Skeletal muscle cell (primary cell): Measurements from ENCODE around the gene TPD52L2.
A peak's percentile ranks its signal among the peaks of the same experiment; 100 is the strongest.
"Not testable (repeated sequence)": the region's sequence is repeated elsewhere in the genome, so short reads cannot be mapped to it uniquely, and the experiment has no call there.

Experiments used
- DNase-seq: peaks from one replicate; pipeline ENCODE4 v3.0.0-alpha.2; 2010; ENCODE audit warnings: low read depth
- H3K4me3 ChIP-seq: 2 replicates; pipeline ENCODE4 v1.5.1; 2011; ENCODE audit warnings: low read depth, mild to moderate bottlenecking, control low read depth, low read length, moderate library complexity

Gene TPD52L2

DNA sequence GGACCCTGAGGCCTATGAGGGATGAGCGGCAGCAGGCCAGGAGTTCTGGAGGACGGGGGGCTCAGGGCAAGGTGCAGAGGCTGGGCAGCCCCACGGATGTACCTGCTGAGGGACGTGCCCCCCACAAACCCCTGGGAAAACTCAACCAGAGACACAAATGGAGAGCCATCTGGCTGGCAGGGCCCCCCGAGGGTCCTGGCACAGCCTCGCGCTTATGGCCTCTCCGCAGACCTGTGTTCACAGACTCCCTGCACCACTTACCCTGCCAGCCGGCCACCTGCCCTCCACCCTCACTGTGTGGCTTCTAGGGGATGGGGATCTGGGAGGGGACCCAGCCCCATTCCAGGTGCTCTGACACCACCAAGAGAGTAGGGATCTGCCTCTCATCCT is 30.6 kb upstream of the TPD52L2 start:
- DNase-seq: no peak
- no peak overlapping the region for H3K4me3 ChIP-seq

DNA sequence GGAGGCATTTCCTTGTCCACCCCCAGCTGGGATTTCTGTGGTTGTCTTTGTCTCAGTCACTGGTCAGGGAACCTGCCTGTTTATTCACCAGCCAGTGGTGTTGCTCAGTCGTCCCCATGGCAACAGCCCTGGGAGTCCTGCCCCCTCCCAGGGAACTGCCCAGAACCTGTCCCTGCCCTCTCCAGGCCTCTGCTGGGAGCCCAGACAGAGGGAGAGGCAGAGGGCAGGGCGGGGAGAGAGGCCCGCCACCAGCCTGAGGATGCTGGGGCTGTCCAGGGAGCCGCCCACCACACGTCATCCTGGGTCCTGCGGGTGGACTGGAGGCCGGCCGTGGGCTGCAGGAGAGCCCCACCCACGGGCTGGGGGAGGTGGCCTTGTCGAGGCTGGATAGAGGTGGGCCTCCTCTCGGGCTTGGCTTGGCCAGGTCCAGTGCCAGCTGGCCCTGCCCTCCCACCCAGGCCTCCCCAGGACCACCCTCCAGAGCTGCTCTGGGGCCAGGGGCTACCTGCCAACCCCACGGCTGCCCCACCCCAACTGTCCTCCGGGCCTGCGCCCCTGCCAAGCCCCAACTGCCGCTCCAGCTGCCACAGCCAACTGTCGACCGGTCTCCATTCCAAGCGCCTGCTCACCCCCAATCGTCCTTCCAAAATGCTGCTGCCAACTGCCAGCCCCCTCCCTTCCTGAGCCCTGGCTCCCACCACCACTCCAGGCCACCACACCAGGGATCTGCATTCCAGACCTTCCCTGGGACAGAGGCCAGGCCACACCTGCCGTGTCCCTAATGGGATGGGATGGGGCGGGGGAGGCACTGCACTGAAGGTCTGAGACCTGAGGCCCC is 29.8 kb upstream of the TPD52L2 start:
- peak; percentile 88 for DNase-seq
- no peak overlapping the region for H3K4me3 ChIP-seq

DNA sequence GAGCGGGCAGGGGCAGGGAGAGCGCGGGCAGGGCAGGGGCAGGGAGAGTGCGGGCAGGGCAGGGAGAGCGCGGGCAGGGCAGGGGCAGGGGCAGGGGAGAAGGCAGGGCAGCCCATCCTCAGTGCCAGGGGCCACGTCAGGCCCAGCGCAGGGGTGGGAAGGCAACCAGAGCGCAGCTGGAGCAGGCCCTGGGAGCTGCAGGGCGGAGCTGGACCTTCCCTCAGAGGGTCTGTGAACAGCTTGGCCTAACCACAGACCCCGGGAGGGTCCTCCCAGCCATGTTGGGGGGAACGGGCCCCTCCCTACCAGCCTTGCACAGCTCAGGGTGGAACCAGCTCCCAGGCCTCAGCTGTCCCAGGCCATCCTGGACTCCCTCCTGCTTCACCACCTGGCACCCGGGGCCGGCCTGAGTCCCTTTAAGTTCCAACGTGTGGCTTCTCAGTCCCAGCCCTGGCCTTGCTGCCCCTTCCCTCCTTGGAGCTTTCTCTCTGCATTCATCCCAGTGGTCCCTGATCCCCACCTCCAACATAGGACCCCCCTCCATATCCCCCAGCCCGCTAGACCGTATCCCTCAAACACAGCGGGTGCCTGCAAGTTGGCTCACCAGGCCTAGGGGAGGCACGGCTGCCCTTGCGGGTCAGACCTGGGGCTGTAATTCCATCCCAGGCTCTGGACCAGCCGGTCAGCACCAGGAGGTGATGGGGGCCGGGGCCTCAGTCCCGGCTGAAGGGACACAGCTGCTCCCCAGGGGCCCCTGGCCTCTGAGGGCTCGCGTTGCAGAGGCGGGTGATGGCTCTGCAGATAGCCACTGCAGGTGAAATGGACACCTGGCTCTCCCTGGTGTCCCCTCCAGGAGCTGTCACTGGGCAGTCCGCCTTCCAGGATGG is 28.4 kb upstream of the TPD52L2 start:
- no peak overlapping the region for H3K4me3 ChIP-seq

DNA sequence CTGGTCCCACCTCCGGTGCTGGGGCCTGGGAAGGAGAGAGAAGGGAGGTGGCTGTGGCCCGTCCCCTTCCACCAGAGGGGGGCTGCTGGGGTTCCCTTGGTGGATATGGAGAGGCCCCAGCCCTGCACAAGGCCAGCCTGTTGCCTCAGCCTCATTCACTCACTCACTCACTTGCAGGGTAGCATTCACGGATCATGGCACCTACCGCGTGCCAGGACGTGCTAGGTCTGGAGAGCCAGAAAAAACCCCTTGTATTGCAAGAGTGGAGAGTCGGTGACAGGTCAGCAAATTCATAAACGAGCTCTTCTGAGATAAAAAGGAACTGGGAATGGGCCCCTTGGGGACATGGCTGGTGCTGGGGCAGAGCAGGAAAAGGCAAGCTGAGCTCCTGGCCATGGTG is 27.6 kb upstream of the TPD52L2 start:
- no peak for DNase-seq
- no peak overlapping the region for H3K4me3 ChIP-seq

More for the DNA sequence above, 28.4 kb upstream of the TPD52L2 start:
- no peak for DNase-seq

DNA sequence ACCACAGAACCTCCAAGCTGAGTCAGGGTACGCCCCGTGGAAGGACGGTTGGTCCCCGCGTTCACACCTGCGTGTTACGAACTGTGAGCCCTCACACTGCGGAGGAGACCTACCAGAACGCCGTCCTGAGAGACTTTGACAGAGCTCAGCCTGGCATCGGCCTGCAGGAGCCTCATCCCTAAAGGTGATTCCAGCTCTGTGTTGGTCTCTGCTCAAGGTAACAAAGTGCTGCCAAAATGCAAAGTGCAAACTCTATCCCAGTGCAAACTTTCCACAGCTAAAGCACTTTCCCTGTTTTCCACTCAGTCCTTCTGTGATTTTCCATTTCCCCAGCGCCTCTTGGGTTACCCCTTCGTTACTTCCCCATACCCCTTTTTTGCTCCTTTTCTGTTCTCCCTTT is 25.4 kb upstream of the TPD52L2 start:
- no peak overlapping the region for H3K4me3 ChIP-seq
- DNase-seq: no peak

DNA sequence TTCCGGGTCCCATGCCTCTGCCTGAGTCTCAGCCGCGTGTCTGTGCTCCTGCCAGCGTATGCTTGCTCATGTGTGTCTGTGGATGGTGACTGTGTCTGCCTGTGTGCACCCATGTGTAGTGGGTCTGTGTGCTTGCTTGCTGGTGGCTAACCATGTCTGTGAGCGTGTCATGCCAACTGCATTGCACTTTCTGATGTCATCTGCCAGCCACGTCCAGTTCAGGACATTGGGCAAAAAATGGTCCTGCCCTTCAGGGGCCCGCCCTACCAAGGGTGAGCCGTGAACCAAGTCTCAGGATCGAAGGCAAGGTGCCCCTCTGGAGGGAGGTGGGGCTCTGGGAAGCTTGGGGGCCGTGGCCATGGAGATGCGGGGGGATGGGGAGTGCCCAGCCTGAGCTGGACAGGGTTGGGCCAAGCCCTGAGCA is 24.7 kb upstream of the TPD52L2 start:
- DNase-seq: no peak
- no peak overlapping the region for H3K4me3 ChIP-seq

DNA sequence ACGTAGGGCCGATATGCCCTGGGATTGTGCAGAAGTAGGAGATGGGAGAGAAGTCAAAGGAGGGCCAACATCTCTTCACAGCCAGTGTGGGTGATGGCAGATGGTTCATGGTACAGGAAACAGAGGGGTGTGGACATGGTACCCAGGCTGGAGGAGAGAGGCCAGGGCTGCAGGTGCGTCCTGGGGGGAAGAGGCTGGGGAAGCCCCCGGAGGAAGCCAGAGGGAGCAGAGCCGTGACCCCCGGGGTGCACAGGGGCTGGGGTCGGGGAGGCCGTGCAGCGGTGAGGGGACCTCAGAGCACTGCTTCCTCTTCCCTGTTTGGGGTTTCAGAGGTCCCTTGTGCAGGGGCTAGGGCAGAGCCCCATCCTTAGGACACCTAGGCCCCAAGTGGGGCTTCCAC is 22.8 kb upstream of the TPD52L2 start:
- H3K4me3 ChIP-seq: no peak overlapping the region
- DNase-seq: no peak

DNA sequence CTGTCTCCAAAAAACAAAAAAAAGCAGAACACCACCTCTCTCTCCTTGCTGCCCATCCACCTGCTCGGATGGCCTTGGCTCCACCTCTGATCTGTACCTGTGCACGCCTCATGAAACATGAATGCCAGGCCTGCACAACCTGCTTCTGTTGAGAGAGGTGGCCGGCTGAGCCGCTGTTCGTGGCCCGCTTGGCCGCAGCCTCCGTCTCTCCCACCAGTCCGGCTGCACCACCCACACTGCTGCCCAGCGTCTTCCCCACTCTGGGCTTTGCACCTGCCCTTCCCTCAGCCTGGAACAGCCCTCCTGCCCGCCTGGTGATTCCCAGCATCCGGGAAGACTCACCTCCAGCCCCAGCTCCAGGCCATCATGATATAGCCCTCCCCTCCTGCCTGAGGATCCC is 21.8 kb upstream of the TPD52L2 start:
- no peak overlapping the region for H3K4me3 ChIP-seq
- DNase-seq: no peak

DNA sequence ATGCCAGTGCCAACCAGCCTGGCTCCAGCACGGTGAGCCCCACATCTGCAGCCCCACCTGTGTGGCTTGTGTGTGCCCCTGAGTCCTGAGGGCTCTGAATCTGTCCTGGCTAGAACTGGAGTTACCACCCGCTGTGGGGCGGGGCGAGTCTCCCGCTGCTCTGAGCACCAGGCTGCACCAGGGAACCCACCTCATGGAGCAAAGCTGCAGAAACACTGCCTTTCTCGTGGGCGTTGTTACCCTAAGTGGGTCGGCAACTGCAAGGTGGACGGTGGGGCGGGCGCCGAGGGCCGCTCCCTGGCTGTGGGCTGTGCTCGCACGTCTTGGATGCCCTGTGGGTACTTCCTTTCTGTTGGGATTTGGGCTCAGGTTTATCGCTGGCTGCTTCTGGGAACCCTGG is 21.3 kb upstream of the TPD52L2 start:
- DNase-seq: no peak
- H3K4me3 ChIP-seq: no peak overlapping the region

DNA sequence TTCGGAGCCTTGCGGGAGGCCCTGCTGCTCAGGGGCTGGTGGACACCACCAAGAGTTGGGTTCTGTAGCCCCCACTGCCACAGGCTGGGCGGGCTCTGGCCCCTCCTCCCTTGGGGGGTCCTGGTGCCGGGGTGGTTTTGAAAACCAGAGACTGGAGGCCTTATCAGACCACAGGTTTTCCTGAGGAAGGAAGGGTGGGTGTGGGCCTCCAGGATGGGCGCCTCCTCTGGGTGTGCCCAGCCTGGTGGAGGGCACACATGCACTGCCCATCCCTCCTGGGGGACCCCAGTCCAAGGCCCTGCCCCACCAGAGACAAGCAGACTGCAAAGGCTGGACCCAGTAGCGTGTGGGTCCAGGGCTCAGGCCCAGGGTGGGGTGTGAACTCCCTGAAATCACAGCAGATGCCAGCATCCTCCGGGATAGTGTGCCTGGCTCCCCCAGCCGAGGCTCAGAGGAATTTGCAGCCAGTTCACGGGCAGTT is 20.5 kb upstream of the TPD52L2 start:
- no peak for DNase-seq

DNA sequence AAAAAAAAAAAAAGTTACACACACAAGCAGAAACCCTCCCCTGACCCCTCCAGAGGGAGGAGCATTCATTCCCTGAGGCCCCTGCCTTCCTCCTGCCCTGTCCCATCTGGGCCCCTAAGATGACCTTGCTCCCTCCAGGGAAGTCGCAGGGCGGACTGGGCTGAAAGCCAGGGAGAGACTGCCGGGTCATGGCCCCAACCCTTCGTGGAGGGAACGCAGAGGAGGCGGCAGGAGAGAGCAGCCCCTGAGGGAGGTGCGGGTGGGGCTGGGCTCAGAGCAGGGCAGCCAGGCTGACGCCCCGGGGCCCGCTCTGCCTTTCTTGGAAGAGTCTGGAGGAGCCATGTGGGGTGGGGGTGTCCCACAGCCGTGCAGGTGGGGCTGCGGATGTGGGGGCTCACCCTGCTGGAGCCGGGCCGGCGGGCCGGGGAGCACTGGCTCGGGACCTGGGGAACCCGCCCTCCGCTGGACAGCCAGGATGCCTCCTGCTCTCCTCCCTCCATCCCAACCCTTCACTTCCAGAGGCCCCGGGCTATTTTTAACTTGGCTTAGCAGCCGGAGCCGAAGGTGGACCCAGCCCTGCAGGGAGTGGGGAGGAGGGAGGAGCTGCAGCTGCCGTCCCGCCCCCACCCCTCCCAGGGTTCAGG is 18.8 kb upstream of the TPD52L2 start:
- no peak for DNase-seq
- peak overlapping the region; percentile 18 for H3K4me3 ChIP-seq

More for the DNA sequence above, 20.5 kb upstream of the TPD52L2 start:
- H3K4me3 ChIP-seq: no peak overlapping the region

DNA sequence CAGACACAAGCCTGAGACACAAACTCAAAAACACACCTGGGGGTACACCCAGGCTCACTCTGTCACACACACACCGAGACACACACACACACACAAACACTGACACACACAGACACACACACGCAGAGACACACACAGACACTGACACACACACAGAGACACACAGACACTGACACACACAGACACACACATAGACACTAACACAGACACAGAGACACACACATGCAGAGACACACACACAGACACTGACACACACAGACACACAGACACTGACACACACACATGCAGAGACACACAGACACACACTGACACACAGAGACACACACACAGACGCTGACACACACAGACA is 18.2 kb upstream of the TPD52L2 start:
- H3K4me3 ChIP-seq: no peak overlapping the region
- DNase-seq: no peak

DNA sequence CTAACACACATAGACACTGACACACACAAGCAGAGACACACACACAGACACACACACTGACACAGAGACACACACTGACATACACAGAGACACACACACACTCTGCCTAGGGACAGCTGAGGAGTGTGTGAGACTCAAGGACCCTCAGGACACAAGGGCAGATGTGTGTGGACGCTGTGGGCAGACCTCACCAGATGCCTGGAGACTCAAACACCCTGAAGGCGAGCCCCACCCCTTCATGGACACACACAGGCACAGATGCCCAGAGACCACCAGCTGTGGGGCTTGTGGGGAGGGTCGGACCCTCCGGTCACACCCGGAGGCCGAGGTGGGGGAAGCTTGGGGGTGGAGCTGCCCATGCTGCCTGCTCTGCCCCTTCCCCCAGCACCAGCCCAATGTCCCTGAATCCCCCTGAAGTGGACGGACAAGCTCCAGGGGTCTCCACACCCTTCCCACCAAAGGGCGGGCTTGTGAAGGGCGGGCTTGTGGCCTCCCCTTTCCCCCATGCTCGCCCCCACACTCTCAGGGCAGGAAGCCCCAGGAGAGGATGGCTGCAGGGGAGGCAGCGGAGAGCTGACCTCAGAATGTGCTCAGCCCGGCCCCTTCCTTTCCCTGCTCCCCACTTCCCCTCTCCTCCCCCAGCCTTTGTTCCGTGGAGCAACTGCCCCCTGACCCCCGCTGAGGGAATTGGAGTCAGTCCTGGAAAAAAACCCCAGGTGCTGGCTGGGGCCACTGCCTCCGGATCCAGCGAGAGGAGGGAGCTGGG is 17.6 kb upstream of the TPD52L2 start:
- no peak for DNase-seq
- no peak overlapping the region for H3K4me3 ChIP-seq

DNA sequence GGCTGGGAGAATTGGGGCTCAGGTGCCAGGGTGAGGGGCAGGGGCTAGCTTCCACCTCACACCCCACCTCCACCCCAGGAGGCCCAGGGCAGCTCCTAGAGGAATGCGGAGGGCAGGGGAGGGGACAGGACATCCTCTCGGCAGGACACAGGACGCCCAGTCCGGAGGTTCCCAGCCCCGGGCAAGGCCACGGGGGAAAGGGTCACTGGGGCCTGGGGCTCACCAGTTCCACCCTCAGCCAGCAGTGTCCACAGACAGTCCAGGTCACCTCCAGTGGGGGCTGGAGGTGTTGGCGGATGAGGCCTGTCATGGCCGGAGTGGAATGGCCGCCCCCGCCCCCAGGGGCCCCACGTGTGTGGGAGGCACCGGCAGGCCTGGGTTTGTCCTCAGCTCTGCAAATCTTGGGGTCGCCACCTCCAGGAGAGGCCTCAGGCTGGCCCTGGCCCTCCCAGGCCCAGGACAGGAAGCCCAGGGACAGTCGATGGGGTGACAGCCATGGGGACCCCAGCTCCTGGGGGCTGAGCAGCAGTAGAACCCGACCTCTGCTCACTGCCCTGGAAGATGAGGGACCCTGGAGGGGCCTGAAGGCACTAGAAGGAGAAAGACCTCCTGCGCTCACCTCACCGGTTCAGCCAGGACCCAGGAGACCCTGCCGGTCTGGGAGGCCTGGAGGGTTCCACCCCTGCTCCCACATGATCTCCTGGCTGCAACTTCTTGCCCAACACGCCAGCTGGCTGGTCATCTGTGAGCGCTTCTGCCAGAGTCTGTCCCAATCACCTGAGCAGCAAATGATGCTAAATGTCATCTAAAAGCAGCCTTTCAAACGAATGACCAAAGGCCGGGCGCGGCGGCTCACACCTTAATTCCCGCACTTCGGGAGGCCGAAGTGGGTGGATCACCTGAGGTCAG is 16.8 kb upstream of the TPD52L2 start:
- H3K4me3 ChIP-seq: no peak overlapping the region

DNA sequence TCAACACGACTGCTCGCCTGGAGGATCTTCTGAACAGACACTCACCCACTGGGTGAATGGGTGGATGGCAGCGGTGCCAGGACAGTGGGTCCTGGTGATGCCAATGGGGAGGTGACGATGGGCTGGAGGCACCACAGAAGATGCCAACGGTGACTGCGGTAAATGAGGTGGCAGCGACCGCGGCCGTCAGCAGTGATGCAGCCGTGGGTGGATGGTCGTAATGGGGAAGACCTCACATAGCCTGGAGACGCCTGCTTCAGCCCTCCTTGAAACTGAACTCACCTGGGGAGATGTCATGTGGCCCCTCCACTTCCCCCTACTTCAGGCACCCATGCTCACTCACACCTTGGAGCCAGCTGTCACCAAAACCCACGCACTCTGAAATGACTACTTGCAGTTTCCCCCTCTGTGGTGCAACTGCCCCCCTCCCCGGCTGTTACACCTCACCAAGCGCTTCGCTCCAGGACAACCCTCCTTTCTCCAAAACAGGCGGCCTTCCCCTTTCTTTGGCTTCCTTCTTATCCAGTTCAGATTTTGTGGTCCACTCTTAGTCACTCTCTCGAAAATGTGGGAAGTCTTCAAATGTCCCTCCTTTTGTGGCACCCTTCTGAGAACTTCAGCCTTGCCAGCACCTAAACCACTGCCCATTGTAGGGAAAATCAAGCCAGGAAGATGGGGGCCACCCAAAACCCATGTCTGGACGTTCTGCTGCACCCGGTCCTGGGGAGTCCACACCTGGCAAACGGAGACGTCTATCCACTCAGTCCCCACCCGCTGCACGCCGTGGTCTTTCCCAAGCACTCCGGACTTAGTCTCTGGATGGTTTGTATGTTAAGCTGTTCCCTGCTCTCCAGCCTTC is 14.2 kb upstream of the TPD52L2 start:
- no peak overlapping the region for H3K4me3 ChIP-seq
- DNase-seq: no peak

More for the DNA sequence above, 16.8 kb upstream of the TPD52L2 start:
- DNase-seq: no peak

DNA sequence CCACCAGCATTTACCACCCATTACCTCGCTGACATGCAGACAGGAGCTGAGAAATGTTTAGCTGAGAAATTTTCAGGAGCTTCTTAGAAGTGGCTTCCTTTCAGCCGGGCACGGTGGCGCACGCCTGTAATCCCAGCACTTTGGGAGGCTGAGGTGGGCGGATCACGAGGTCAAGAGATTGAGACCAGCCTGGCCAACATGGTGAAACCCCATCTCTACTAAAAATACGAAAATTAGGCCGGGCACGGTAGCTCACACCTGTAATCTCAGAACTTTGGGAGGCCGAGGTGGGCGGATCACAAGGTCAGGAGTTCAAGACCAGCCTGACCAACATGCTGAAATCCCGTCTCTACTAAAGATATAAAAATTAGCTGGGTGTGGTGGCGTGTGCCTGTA is 13.5 kb upstream of the TPD52L2 start:
- not testable (repeated sequence) for DNase-seq, H3K4me3 ChIP-seq

DNA sequence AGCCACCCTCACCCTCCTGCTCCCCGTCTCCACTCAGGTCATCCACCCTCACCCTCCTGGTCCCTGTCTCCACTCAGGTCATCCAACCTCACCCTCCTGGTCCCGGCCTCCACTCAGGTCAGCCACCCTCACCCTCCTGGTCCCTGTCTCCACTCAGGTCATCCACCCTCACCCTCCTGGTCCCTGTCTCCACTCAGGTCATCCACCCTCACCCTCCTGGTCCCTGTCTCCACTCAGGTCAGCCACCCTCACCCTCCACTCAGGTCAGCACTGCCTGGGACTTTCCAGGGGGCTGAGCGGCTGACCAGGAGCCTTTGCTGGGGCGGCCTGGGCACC is 11.4 kb upstream of the TPD52L2 start:
- not testable (repeated sequence) for H3K4me3 ChIP-seq, DNase-seq
